ENCODE data around the gene SLC18A3. TPM values are rescaled to one million over a fixed set of nuclear protein-coding genes. Genes with fewer than 3 reads are reported as not detected.
A peak's percentile ranks its signal among the peaks of the same experiment; 100 is the strongest.

The SLC18A3 gene
- not detected in 2 replicates for total RNA-seq (2014; rRNA removed; shearing (Covaris generic))

DNA sequence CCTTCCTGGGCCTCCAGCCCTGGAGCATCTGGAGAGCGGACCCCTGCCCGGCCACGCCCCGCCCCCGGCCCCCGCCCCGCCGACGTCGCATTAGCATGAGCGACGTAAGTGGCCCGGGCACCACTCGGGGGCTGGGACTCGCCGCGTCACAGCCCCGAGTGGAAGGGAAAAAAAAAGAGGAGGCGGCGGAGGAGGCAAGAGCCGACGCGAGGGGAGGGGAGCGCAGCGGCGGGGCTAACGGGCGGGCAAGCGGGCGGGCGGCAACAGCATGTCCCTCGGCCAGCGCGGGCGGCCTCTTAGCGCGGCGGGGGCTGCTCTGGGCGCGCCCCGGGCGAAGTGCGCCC, at the start of gene SLC18A3:
Gene SLC18A3, plus strand, starts transcription at position 197 of the 344 bp plus-strand sequence. CDS start 431 bp downstream, outside the sequence.
- DNase-seq (ENCODE audit: low read depth), result no peak

DNA sequence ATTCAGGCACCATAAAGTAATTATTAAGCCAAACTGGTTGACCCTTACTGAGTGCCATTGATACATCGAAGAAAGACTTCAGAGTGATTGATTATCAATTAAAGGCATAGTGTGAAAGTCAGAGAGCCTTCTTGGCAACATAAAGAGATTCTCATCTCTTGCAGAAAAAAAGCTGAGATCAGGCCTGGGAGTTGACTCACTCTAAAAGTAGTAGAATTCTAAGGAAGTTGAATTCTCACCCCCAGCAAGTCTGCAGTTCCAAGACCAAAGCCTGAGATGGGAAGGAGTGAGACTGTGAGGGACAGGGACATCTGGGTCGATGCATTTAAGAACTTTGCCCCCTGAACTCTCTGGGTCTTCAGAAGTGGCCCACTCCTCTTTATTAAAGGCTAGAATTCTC, 49.6 kb upstream of the SLC18A3 start:
- DNase-seq (ENCODE audit: low read depth), result no peak

DNA sequence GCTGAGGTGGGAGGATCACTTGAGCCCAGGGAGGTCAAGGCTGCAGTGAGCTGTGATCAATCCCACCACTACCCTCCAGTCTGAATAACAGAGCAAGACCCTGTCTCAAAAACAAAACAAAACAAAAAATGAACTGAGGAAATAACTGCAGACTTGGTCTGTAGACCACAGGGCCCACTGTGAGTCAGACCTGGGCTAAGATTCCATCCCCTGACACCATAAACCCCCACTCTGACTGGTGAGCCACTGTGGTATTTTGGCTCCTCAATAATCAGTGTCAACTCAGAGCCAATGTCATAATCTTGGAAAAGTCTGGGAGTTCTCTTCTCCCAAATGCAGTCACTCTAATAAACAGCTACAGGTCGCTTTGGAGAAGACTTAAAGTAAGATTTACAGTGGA, 47.2 kb upstream of the SLC18A3 start:
- peak; percentile 9 for DNase-seq (ENCODE audit: low read depth)

GRCh38 chr10:49564461-49565009, 45.6 kb upstream of the SLC18A3 start:
- DNase-seq (ENCODE audit: low read depth), result no peak

GRCh38 chr10:49567810-49568209, 42.3 kb upstream of the SLC18A3 start:
- DNase-seq (ENCODE audit: low read depth), result no peak

DNA sequence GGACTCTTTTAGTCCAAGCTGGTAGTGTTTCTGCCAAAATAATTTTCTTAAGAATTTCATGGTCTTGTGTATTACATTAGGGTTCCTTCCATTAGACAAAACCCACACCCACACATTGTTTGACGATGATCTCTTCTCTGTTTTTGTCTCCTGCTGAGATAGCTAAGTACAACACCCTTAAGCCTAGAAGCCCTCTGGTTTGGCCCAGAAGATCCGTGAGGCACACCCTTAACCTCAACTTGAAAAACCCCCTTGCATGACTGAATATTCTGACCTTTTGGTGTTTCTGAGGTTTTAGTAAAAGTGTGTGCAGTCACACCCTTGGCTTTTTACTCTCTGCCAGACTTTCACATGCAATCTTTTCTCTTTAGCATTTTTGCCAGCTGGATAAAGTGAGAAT, 41.9 kb upstream of the SLC18A3 start:
- peak; percentile 8 for DNase-seq (ENCODE audit: low read depth)

GRCh38 chr10:49569031-49569631, 41.0 kb upstream of the SLC18A3 start:
- peak; percentile 8 for DNase-seq (ENCODE audit: low read depth)

DNA sequence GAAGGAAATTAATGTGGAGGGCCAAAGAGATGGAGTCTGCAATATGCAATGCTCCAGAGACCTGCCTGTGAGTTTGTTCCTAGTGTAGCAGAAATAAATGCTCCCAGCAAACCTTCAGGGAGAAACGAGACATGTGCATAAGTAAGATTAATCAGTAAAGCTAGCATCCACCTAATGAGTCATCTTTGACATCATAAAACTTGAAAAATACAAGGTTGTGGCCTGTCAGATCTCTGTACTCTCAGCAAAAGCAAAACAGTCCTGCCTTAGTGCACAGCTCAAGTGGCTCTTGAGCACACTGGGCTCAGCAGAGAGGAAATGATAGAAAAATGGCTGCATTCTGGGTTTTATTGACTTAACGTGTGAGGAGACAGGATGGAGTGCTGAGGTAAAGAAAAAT, 38.7 kb upstream of the SLC18A3 start:
- DNase-seq (ENCODE audit: low read depth), result no peak

DNA sequence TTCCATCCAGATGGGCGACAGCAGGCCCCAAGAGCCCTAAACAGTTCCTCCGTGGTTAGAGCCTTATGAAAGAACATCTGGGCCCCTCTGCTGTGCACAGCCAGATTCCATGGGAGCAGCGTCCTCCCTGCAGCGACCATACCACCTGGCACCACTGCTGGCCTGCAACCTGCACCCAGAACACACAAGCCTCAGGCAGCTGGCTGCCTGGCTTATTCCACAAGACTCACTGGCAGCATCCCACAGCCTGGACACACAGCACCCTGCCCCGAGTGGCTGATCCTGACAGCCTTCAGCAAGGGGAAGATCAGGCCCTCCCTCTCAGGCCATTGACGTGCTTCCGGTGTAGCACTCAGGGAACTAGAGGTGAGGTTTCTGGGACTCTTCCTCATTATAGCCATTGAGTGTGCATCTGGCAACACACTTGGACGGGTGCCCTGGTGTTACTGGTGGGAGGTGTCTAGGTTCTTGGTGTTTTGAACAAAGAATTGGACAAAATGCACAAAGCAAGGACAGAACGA, 37.5 kb upstream of the SLC18A3 start:
- DNase-seq (ENCODE audit: low read depth), result no peak

DNA sequence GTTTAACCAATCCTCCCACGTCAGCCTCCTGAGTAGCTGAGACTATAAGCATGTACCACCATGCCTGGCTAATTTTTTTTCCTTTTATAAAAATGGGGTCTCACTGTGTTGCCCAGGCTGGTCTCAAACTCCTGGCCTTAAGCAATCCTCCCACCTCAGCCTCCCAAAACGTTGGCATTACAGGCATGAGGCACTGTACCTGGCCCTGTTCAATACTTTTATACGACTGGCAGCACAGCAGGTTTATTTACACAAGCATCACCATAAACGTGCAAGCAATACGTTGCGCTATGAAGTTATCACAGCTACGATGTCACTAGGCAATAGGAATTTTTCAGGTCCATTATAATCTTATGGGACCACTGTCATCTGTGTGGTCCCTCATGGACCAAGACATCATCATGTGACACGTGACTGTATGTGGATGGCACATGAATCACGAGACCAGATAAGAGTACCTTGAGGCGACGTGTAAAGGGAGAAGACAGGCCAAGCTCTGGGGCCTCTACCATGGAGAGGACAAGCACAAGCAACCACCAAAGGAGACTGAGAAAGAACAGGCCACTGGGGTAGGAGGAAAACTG, 34.5 kb upstream of the SLC18A3 start:
- DNase-seq (ENCODE audit: low read depth), result no peak

DNA sequence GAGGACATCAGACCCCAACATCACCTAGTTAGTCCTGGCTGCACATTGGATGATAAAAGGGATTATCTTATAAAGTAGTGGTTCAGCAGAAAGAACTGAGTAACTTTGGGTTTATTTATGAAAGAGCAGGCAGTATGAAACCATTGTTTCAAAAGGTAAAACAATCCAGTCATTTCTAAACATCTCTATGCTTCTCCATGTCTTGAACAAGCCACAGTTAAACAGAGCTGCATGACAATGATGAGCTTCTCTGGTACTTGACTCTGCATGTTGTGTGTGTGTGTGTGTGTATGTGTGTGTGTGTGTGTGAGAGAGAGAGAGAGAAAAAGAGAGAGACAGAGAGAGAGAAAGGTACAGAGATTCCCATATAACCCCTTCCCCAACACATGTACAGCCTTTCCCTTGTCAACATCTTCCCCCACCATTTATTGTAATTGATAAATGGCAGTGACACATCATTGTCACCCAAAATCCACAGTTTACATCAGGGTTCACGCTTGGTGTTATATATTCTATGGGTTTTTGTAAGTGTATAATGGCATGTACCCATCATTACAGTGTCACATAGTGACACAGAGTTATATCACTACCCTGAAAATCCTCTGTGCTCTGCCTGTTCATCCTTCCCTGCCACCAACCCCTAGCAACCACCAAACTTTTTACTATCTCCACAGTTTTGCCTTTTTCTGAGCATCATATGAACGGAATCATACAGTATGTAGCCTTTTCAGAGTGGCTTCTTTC, 32.8 kb upstream of the SLC18A3 start:
- DNase-seq (ENCODE audit: low read depth), result no peak

DNA sequence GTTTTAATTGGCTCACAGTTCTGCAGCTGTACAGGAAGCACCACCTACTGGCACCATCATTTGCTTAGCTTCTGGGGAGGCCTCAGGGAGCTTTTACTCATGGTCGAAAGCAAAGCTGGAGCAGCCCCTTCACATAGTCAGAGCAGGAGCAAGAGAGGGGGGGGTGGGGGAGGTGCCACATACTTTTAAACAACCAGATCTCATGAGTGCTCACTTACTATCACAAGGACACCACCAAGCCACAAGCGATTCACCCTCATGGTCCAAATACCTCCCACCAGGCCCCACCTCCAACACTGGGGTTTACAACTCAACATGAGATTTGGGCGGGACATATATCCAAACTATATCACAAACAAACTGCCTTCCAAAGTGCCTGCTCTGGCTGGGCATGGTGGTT, 31.7 kb upstream of the SLC18A3 start:
- DNase-seq (ENCODE audit: low read depth), result no peak

DNA sequence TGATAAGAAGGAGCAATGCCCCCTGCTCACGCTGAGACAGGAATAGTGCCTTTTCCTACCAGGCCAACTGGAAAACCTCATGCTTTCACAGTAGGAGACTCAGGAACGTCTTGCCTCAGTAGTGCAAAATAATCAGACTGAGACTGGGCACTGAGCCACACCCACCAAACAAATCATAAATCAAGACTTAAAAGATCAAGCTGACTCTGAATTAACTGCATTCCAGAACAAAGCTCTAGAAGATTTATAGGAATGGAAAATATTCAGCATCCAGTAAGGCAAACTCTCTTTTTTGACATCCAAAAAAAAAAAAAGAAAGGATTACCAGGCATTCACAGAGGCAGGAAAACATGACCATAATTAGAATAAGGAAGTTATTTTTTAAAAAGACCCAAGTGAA, 30.5 kb upstream of the SLC18A3 start:
- DNase-seq (ENCODE audit: low read depth), result no peak

DNA sequence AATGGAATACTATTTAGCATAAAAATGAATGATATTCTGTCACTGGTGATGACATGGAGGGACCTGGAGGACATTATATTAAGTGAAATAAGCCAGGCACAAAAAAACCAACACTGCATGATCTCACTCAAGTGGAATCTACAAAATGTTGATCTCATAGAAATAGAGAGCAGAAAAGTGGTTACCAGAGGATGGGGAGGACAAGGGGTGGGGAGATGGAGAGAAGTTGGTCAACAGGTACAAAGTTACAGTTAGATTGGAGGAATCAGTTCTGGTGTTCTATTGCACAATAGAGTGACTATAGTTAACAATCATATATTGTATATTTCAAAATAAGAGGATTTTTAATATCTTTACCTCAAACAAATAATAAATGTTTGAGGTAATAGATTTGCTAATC, 24.7 kb upstream of the SLC18A3 start:
- DNase-seq (ENCODE audit: low read depth), result no peak

DNA sequence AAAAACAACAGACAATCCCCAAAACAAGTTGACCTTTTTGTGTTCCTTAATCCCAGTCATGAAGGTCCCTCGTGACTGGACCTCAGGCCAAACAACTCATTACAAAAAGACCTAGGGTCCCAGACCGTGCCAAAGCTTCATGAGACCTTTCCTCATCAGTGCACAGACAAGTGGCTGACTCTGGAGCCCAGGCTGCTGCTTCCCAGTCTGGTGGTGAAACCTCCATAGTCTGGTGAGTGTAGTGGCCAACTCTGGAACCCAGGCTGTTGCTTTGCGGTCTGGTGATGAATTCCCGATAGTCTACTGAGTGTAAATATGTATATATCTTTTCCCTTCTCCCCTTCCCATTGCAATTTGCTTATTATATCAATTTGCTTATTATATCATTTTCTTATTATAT, 22.1 kb upstream of the SLC18A3 start:
- no peak for DNase-seq (ENCODE audit: low read depth)

- DNase-seq (ENCODE audit: low read depth), result peak; percentile 39
Observed at GRCh38 chr10:49592726-49593563, 17.2 kb upstream of the SLC18A3 start.

DNA sequence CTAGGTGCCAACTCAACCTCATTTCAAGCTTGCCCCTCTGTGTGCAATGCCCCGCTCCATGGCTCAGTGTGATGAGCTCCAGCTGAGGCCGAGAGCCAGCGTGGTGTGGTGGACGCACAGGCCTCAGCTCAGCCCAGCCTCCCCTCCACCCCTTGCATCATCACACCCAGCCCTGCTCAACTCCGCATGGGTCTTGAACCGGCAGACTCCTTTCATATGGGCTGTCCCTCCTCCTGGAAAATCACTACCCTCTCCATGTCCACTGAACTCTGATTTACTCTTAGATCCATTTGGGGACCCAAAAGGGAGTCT, 16.6 kb upstream of the SLC18A3 start:
- no peak for DNase-seq (ENCODE audit: low read depth)

DNA sequence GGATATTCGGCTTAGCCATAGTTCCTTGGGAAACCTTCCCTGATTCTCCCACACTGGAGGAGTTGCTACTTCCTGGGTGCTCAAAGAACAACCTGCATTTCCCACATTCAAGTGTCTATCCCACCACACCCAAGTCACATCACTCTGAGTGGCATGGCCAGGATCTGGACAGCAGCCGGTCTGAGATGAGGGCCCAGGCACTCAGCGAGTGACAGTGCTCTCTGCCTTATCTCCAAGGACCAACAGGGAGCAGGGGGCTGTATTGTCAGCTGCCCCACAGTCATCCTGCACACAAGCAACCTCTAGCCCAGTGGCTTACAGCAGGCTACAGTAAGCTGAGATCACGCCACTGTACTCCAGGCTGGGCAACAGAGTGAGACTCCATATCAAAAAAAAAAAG, 16.1 kb upstream of the SLC18A3 start:
- no peak for DNase-seq (ENCODE audit: low read depth)

DNA sequence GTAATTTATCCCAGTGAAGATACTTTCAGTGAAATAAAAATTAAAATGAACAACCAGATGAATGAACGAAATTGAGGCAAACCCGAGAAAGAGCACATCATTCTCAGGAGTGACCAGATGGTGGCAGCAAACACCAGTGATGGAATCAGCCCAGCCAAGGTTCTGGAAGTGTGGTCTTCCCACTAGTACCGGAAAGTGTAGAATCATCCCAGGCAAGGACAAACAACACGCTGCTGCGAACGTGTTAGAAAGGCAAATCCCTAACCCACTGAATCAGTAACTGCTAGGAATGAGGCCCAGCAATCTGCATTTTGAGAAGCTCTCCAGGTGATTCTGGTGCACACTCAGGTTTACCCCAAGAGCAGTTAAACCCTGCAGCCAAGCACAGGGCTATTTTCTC, 15.5 kb upstream of the SLC18A3 start:
- peak; percentile 47 for DNase-seq (ENCODE audit: low read depth)

GRCh38 chr10:49595003-49595712, 15.0 kb upstream of the SLC18A3 start:
- DNase-seq (ENCODE audit: low read depth), result no peak

- DNase-seq (ENCODE audit: low read depth), result no peak
Observed at GRCh38 chr10:49595713-49596492, 14.2 kb upstream of the SLC18A3 start.

Measured in Daoy (cell line).